ENCODE results near the gene RHOT2. TPM values are rescaled to one million over a fixed set of nuclear protein-coding genes. Genes with fewer than 3 reads are reported as not detected.

Gene RHOT2
- total RNA-seq, 1 experiment from 2014 or later, result 184 TPM

DNA sequence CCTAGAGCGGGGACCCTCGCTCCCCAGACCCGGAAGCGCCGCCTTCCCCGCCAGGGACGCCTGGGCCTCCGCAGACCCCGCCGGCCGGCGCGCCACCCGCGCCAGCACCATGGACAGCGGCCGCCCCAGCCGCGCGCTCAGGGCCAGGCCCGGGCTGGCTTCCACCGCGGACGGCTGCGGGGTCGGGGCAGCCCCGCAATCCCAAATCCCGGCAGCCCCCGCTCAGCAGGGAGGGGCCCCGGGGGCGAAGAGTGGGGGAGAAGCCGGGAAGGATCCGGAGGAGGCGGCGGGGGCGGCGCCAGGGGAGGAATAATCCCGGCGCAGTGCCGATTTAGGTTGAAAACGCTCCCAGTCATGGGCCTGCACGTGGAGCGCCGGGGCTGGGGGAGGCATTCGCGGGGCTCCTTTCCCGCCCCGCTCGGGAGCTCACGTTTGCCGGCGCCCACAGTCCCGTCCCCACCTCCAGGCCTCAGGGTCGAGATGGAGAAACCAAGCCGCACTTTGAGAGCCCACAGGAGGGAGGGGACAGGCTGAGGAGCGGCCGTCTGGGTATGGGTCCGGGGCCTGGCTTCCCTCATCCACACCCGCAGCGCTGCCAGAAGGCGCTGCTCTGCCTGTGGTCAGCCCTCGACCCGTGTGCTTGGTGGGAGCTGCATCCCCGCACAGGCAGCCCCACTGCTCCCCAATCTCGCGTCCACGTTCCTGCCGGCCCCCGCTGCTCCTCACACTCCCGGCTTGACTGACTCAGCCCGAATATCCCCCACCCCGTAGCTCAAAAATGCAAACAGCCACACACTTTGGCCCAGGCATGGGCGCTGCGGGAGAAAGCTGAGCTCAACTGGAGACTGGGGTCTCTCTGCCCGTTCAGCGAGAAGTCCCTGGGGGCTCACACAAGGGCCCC, 33.0 kb downstream of the RHOT2 start:
- no peak overlapping the region for H3K4me3 ChIP-seq (ENCODE audit: low read depth, low read length, poor library complexity, severe bottlenecking)
- H3K36me3 ChIP-seq (ENCODE audit: insufficient read depth, low read length, poor library complexity, severe bottlenecking), result no peaks in the 10 kb centered on the region
- BruUV-seq (replicated peaks), result no TSS peak
- no peaks in the 10 kb centered on the region for H3K4me1 ChIP-seq (ENCODE audit: insufficient read depth, low read length, poor library complexity, severe bottlenecking)
- peak; percentile 43 for DNase-seq (ENCODE audit: low spot score)
- TF ChIP-seq EZH2 (IDR thresholded peaks at IDR 0.05; ENCODE audit: borderline replicate concordance, low read depth, low read length, poor library complexity, severe bottlenecking), result peak; percentile 76
- TF ChIP-seq, protein P1, sequence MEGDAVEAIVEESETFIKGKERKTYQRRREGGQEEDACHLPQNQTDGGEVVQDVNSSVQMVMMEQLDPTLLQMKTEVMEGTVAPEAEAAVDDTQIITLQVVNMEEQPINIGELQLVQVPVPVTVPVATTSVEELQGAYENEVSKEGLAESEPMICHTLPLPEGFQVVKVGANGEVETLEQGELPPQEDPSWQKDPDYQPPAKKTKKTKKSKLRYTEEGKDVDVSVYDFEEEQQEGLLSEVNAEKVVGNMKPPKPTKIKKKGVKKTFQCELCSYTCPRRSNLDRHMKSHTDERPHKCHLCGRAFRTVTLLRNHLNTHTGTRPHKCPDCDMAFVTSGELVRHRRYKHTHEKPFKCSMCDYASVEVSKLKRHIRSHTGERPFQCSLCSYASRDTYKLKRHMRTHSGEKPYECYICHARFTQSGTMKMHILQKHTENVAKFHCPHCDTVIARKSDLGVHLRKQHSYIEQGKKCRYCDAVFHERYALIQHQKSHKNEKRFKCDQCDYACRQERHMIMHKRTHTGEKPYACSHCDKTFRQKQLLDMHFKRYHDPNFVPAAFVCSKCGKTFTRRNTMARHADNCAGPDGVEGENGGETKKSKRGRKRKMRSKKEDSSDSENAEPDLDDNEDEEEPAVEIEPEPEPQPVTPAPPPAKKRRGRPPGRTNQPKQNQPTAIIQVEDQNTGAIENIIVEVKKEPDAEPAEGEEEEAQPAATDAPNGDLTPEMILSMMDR (conservative IDR thresholded peaks at IDR 0.05; ENCODE audit: low read depth, low read length), result no peak
- ChIA-PET CTCF (no interaction called here), POLR2A (ENCODE audit: low non-redundant PET) (no interaction called here)
- intact Hi-C loops (cut with micrococcal nuclease; ENCODE audit: unreplicated experiment), result no loop called here
- H3K27ac ChIP-seq (ENCODE audit: low read depth, low read length, poor library complexity, severe bottlenecking), result no peak overlapping the region
- H3K27me3 ChIP-seq (replicated peaks; ENCODE audit: insufficient read depth, low read depth, low read length, poor library complexity), result peaks cover 69% of the 10 kb centered on the region
- H3K9me3 ChIP-seq (ENCODE audit: low read depth, low read length, poor library complexity, severe bottlenecking), result no peaks in the 10 kb centered on the region

DNA sequence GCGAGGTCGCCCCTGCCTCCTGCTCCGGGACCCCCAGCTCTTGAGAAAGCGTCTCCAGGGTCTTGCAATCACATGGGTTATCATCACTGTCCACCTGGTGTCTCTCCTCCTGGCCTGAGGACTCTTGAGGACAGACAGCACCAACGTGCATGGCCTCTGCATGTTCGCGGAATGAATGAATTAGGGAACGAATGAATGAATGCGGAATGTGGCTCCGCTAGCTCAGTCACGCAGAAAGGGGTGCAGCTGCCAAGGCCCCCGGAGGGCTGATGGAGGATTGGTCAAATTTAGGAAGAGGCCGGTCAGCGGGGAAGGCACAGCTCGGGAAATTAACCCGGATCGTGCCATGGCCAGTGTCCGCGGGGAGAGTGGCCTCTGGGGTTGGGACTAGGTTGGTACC, 34.4 kb downstream of the RHOT2 start:
- no peak overlapping the region for H3K27ac ChIP-seq (ENCODE audit: low read depth, low read length, poor library complexity, severe bottlenecking)
- no peaks in the 10 kb centered on the region for H3K9me3 ChIP-seq (ENCODE audit: low read depth, low read length, poor library complexity, severe bottlenecking)
- no peak for DNase-seq (ENCODE audit: low spot score)
- no TSS peak for BruUV-seq (replicated peaks)
- H3K4me3 ChIP-seq (ENCODE audit: low read depth, low read length, poor library complexity, severe bottlenecking), result no peak overlapping the region
- CTCF ChIA-PET, result no interaction called here
- H3K36me3 ChIP-seq (ENCODE audit: insufficient read depth, low read length, poor library complexity, severe bottlenecking), result no peaks in the 10 kb centered on the region
- H3K27me3 ChIP-seq (replicated peaks; ENCODE audit: insufficient read depth, low read depth, low read length, poor library complexity), result peaks cover 79% of the 10 kb centered on the region
- intact Hi-C loops (cut with micrococcal nuclease; ENCODE audit: unreplicated experiment), result no loop called here
- POLR2A ChIA-PET (ENCODE audit: low non-redundant PET), result no interaction called here
- TF ChIP-seq, protein P1 (conservative IDR thresholded peaks at IDR 0.05; ENCODE audit: low read depth, low read length), result no peak
- TF ChIP-seq EZH2 (IDR thresholded peaks at IDR 0.05; ENCODE audit: borderline replicate concordance, low read depth, low read length, poor library complexity, severe bottlenecking), result peak; percentile 6
- H3K4me1 ChIP-seq (ENCODE audit: insufficient read depth, low read length, poor library complexity, severe bottlenecking), result no peaks in the 10 kb centered on the region

DNA sequence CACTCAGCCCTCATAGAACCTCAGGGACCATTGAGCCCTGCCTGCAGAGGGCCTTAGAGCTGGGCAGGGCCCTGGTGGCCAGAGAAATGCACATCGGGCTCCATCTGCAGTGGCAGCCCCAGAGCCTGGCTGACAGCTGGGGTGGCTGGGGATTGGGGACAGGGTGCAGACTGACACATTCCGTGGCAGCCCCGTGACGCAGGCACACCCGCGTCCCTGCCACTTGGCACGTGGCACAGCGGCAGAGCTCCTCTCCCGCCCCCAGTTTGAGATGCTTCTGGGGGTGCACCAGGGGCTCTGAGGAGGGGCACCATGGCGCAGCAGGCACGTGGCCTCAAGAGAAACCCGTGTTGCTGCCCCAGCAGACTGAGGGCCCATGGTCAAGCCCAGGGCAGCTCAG, 35.5 kb downstream of the RHOT2 start:
- CTCF ChIA-PET, result no interaction called here
- intact Hi-C loops (cut with micrococcal nuclease; ENCODE audit: unreplicated experiment), result no loop called here

More for the DNA sequence above, 35.5 kb downstream of the RHOT2 start:
- DNase-seq (ENCODE audit: low spot score), result no peak
- Histone ChIP-seq H3K36me3 (ENCODE audit: insufficient read depth, low read length, poor library complexity, severe bottlenecking) (no peaks in the 10 kb centered on the region), H3K4me1 (ENCODE audit: insufficient read depth, low read length, poor library complexity, severe bottlenecking) (no peaks in the 10 kb centered on the region), H3K27me3 (replicated peaks; ENCODE audit: insufficient read depth, low read depth, low read length, poor library complexity) (peaks cover 82% of the 10 kb centered on the region), H3K27ac (ENCODE audit: low read depth, low read length, poor library complexity, severe bottlenecking) (no peak overlapping the region), H3K9me3 (ENCODE audit: low read depth, low read length, poor library complexity, severe bottlenecking) (no peaks in the 10 kb centered on the region), H3K4me3 (ENCODE audit: low read depth, low read length, poor library complexity, severe bottlenecking) (no peak overlapping the region)
- BruUV-seq (replicated peaks), result no TSS peak
- POLR2A ChIA-PET (ENCODE audit: low non-redundant PET), result no interaction called here
- TF ChIP-seq, protein P1 (conservative IDR thresholded peaks at IDR 0.05; ENCODE audit: low read depth, low read length), result no peak
- TF ChIP-seq EZH2 (IDR thresholded peaks at IDR 0.05; ENCODE audit: borderline replicate concordance, low read depth, low read length, poor library complexity, severe bottlenecking), result no peak
